Measurements from ENCODE around the gene CNNM3.
"Not testable (repeated sequence)": the region's sequence is repeated elsewhere in the genome, so short reads cannot be mapped to it uniquely, and the experiment has no call there.

The CNNM3 gene

GRCh38 chr2:96800061-96801004 is 15.7 kb upstream of the CNNM3 start:
- DNase-seq, result no peak

- peak; percentile 68 for DNase-seq
Observed at GRCh38 chr2:96801005-96801785, 14.9 kb upstream of the CNNM3 start.

- DNase-seq, result no peak
Observed at GRCh38 chr2:96801786-96802595, 14.1 kb upstream of the CNNM3 start.

- DNase-seq, result no peak
Observed at GRCh38 chr2:96802721-96803120, 13.3 kb upstream of the CNNM3 start.

- no peak for DNase-seq
Observed at GRCh38 chr2:96804986-96805385, 11.1 kb upstream of the CNNM3 start.

GRCh38 chr2:96805946-96806345 is 10.1 kb upstream of the CNNM3 start:
- DNase-seq, result not testable (repeated sequence)

GRCh38 chr2:96806468-96807126 is 9.5 kb upstream of the CNNM3 start:
- DNase-seq, result no peak

GRCh38 chr2:96807127-96807471 is 9.0 kb upstream of the CNNM3 start:
- DNase-seq, result no peak

GRCh38 chr2:96808176-96808837 is 7.8 kb upstream of the CNNM3 start:
- no peak for DNase-seq

GRCh38 chr2:96809216-96809882 is 6.7 kb upstream of the CNNM3 start:
- no peak for DNase-seq

GRCh38 chr2:96809951-96810782 is 5.9 kb upstream of the CNNM3 start:
- DNase-seq, result no peak

GRCh38 chr2:96810783-96811192 is 5.3 kb upstream of the CNNM3 start:
- no peak for DNase-seq

- no peak for DNase-seq
Observed at GRCh38 chr2:96811917-96812316, 4.2 kb upstream of the CNNM3 start.

- DNase-seq, result no peak
Observed at GRCh38 chr2:96813656-96814055, 2.4 kb upstream of the CNNM3 start.

- DNase-seq, result peak; percentile 19
Observed at GRCh38 chr2:96815326-96816126, 542 bp upstream of the CNNM3 start.

GRCh38 chr2:96816836-96817702 is 1.0 kb downstream of the CNNM3 start:
- peak; percentile 39 for DNase-seq

- DNase-seq, result no peak
Observed at GRCh38 chr2:96817882-96818281, 1.8 kb downstream of the CNNM3 start.

- peak; percentile 90 for DNase-seq
Observed at GRCh38 chr2:96819128-96819875, 3.2 kb downstream of the CNNM3 start.

Measured in NCI-H146 (cell line).